Measurements from ENCODE around the gene ANAPC15. TPM values are rescaled to one million over a fixed set of nuclear protein-coding genes. Genes with fewer than 3 reads are reported as not detected.
A peak's percentile ranks its signal among the peaks of the same experiment; 100 is the strongest.

Gene ANAPC15
- total and polyA plus RNA-seq, 9 of the 15 experiments (the other 6 are each of a cell fraction or from before 2014, with no cell fraction given): 53.0 to 254 (median 75.7) TPM

DNA sequence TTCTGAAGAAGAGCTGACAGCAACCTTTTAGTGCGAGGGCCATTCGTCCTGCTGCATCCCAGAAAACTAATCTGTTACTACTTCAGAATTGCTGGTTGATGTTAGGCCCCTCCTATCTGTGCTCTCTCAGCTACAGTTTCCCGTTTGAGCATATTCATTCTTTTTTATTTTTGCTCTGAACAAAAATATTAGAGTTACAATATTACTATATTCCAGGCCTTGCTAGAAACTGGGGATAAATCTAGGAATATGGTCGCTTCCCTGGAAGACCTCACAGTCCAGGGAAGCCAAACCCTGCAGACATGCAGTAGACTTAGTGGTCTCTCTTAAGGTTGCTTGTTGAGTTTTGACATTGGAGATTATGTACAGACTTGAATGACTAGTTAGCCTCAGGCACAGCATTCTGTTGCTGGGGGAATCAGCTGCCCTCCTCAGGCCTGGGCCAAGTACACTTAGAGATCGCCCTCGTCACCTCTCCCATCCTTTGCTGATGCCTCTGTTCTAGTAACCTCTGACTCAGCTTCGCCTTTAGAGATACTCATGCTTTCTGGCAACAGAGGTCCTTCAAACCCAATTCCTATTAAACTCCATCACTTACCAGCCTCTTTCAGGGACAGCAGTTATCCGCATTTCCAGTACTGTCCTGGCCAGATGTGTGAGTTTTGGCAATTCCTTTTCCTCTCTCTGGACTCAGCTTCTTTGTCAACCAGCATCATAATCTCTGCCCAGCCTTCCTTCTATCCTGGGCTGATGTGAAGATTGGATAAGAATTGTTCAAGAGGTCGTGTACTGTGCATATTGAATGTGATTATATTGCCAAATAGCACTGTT, 698 bp upstream of the ANAPC15 start (continued):
- TF ChIP-seq ZFPM2 (CRISPR knock-in tag; IDR thresholded peaks at IDR 0.05): no peak
- no peak for TF ChIP-seq ELF2 (CRISPR knock-in tag; IDR thresholded peaks at IDR 0.05)
- no peak for TF ChIP-seq ATF1 (CRISPR knock-in tag; IDR thresholded peaks at IDR 0.05)
- no peak for TF ChIP-seq ATF1 (tag; IDR thresholded peaks at IDR 0.05)
- TF ChIP-seq RCOR1 (IDR thresholded peaks at IDR 0.05; ENCODE audit: borderline replicate concordance in 1 of 2, low read depth in 2 of 2, low read length in 2 of 2): no peak
- no peak for TF ChIP-seq TBL1XR1 (IDR thresholded peaks at IDR 0.05; ENCODE audit: low read length in 2 of 2)
- TF ChIP-seq, protein P1, sequence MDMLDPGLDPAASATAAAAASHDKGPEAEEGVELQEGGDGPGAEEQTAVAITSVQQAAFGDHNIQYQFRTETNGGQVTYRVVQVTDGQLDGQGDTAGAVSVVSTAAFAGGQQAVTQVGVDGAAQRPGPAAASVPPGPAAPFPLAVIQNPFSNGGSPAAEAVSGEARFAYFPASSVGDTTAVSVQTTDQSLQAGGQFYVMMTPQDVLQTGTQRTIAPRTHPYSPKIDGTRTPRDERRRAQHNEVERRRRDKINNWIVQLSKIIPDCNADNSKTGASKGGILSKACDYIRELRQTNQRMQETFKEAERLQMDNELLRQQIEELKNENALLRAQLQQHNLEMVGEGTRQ (CRISPR knock-in tag; IDR thresholded peaks at IDR 0.05): no peak
- no peak; the same call in none of the 2 replicates for TF ChIP-seq ZNF644 (tag; IDR thresholded peaks at IDR 0.05; ENCODE audit: low read depth)
- TF ChIP-seq ZFX (CRISPR knock-in tag; IDR thresholded peaks at IDR 0.05): peak; percentile 85
- TF ChIP-seq GABPB1 (CRISPR knock-in tag; IDR thresholded peaks at IDR 0.05): no peak
- no peak for TF ChIP-seq ZNF347 (CRISPR knock-in tag; IDR thresholded peaks at IDR 0.05; ENCODE audit: low read depth)
- TF ChIP-seq ZC3H4 (CRISPR knock-in tag; IDR thresholded peaks at IDR 0.05; ENCODE audit: borderline replicate concordance): peak; percentile 71; the same call in 1 of the 2 replicates
- no peak for TF ChIP-seq KDM1A (IDR thresholded peaks at IDR 0.05)
- no peak for TF ChIP-seq ETV6 (IDR thresholded peaks at IDR 0.05; ENCODE audit: borderline replicate concordance in 1 of 2, low read depth in 2 of 2, low read length in 1 of 2)
- TF ChIP-seq ETV6 (CRISPR knock-in tag; IDR thresholded peaks at IDR 0.05; ENCODE audit: borderline replicate concordance): no peak
- TF ChIP-seq ERF (CRISPR knock-in tag; IDR thresholded peaks at IDR 0.05): 0 out of 2 replicates have a peak, but pooled peaks have one; percentile 23
- no peak for TF ChIP-seq CBX1 (IDR thresholded peaks at IDR 0.05; ENCODE audit: low read depth)
- TF ChIP-seq BACH1 (tag; IDR thresholded peaks at IDR 0.05): peak; percentile 73; the same call in 1 of the 2 replicates
- TF ChIP-seq ETV1 (tag; conservative IDR thresholded peaks at IDR 0.05; ENCODE audit: low read depth): no peak
- no peak for TF ChIP-seq ZKSCAN8 (CRISPR knock-in tag; IDR thresholded peaks at IDR 0.05)
- TF ChIP-seq, protein P2, sequence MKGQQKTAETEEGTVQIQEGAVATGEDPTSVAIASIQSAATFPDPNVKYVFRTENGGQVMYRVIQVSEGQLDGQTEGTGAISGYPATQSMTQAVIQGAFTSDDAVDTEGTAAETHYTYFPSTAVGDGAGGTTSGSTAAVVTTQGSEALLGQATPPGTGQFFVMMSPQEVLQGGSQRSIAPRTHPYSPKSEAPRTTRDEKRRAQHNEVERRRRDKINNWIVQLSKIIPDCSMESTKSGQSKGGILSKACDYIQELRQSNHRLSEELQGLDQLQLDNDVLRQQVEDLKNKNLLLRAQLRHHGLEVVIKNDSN (CRISPR knock-in tag; IDR thresholded peaks at IDR 0.05): no peak; the same call in 1 of the 2 replicates
- no peak for TF ChIP-seq MEIS2 (IDR thresholded peaks at IDR 0.05; ENCODE audit: partially characterized antibody)
- TF ChIP-seq TCFL5 (CRISPR knock-in tag; conservative IDR thresholded peaks at IDR 0.05): no peak
- TF ChIP-seq, protein P3, sequence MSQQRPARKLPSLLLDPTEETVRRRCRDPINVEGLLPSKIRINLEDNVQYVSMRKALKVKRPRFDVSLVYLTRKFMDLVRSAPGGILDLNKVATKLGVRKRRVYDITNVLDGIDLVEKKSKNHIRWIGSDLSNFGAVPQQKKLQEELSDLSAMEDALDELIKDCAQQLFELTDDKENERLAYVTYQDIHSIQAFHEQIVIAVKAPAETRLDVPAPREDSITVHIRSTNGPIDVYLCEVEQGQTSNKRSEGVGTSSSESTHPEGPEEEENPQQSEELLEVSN (IDR thresholded peaks at IDR 0.05; ENCODE audit: borderline replicate concordance in 1 of 2, extremely low read depth in 1 of 2, insufficient read depth in 1 of 2, insufficient read length in 1 of 2, low read depth in 1 of 2, low read length in 1 of 2, poor library complexity in 1 of 2, severe bottlenecking in 1 of 2): no peak
- no peak for TF ChIP-seq MTA3 (IDR thresholded peaks at IDR 0.05; ENCODE audit: borderline replicate concordance)
- TF ChIP-seq CBX3 (IDR thresholded peaks at IDR 0.05; ENCODE audit: borderline replicate concordance in 1 of 2, low read length in 2 of 2): no peak; a peak in 1 of 3 replicates
